AG09319 (cell line): ENCODE results near the gene CYP17A1.
"Not testable (repeated sequence)": the region's sequence is repeated elsewhere in the genome, so short reads cannot be mapped to it uniquely, and the experiment has no call there.

ENCODE experiments used
- DNase-seq: peaks from one replicate; pipeline ENCODE4 v3.0.0-alpha.2; 2010; ENCODE audit warnings: low read depth; ENCODE audit errors: extremely low read depth
- TF ChIP-seq, protein P1 (sequence below): IDR thresholded peaks from 2 replicates; pipeline ENCODE4 v1.5.1; 2011; ENCODE audit warnings: low read depth, mild to moderate bottlenecking, inconsistent platforms, low read length, moderate library complexity

Gene CYP17A1

DNA sequence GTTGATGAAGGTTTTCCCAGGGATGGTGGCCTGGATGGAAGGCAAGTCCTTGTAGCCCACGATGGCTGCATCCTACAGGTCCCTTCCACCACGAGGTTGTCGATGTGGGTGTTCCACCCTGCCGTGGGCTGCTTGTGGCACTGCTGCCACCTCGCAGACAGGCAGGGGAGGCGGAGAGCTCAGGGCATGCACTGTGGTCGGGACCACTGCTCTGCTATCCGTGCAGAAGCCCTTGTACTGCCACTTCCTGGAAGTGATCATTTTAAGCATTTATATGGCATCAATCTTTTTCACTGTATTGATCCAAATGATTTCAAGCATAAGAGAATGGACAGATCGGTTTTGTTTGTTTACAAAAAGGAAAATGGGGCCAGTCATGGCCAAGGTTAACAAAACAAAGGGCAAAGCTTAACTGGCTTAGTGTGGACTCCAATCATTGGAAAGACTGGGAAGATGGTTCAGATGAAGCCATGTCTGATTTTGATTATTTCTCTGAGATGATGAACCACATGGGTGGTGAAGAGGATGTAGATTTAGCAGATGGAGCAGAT is 8.2 kb upstream of the CYP17A1 start:
- TF ChIP-seq, protein P1, sequence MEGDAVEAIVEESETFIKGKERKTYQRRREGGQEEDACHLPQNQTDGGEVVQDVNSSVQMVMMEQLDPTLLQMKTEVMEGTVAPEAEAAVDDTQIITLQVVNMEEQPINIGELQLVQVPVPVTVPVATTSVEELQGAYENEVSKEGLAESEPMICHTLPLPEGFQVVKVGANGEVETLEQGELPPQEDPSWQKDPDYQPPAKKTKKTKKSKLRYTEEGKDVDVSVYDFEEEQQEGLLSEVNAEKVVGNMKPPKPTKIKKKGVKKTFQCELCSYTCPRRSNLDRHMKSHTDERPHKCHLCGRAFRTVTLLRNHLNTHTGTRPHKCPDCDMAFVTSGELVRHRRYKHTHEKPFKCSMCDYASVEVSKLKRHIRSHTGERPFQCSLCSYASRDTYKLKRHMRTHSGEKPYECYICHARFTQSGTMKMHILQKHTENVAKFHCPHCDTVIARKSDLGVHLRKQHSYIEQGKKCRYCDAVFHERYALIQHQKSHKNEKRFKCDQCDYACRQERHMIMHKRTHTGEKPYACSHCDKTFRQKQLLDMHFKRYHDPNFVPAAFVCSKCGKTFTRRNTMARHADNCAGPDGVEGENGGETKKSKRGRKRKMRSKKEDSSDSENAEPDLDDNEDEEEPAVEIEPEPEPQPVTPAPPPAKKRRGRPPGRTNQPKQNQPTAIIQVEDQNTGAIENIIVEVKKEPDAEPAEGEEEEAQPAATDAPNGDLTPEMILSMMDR = no peak
- no peak for DNase-seq

DNA sequence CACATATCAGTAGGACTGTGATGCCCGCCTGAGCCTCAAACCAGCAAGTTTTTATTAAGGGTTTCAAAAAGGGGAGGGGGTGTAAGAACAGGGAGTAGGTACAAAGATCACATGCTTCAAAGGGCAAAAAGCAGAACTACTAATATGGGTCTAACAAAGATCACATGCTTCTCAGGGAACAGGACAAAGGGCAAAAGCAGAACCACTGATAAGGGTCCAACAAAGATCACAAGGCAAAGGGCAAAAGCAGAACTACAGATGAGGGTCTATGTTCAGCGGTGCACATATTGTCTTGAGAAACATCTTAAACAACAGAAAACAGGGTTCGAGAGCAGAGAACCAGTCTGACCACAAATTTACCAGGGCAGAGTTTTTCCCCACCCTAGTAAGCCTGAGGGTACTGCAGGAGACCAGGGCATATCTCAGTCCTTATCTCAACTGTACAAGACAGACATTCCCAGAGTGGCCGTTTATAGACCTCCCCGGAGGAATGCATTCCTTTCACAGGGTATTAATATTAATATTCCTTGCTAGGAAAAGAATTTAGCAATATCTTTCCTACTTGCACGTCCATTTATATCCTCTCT is 7.1 kb upstream of the CYP17A1 start:
- DNase-seq = not testable (repeated sequence)

DNA sequence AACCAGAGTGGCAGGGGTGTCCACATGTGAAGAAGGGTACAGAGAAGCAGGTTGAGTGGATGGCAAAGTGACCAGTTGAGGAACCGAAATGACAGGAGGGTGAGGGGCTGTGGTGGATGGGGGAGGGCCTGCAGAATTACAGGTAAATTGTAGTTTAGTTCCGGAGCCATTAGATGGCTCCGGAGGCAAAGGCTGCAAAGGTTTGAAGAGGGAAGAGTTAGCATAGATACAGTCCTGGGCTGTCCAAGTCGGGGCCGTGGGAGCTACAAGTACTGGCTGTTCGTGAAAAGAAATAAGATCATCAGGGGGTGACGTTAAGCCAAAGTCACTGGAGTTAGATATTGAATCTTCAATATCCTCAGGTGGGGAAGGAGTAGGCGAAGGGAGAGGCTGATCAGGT is 5.9 kb upstream of the CYP17A1 start:
- not testable (repeated sequence) for DNase-seq

DNA sequence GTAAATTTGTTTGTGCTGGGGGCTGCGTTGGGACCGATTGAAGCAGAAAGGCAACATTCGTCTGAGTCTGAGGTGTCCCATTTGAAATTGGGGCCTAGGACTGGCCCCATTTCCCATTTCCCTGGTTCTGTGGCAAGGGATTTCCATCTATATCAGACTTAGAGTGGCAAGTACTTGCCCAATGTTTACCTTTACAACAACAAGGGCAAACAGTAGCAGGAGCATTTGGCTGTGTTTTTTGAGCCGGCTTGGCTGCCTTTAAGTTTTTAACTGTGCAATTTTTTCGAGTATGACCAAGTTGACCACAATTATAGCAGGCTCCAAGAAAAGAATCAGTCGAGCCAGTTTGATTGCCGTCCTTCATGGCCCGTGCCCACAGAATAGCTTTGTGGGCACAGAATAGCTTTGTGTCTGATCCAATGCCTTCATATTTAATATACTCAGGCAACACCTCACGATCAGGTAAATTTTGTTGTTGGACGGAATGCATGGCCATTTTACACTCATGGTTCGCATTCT is 4.7 kb upstream of the CYP17A1 start:
- TF ChIP-seq, protein P1 = no peak
- DNase-seq = no peak

DNA sequence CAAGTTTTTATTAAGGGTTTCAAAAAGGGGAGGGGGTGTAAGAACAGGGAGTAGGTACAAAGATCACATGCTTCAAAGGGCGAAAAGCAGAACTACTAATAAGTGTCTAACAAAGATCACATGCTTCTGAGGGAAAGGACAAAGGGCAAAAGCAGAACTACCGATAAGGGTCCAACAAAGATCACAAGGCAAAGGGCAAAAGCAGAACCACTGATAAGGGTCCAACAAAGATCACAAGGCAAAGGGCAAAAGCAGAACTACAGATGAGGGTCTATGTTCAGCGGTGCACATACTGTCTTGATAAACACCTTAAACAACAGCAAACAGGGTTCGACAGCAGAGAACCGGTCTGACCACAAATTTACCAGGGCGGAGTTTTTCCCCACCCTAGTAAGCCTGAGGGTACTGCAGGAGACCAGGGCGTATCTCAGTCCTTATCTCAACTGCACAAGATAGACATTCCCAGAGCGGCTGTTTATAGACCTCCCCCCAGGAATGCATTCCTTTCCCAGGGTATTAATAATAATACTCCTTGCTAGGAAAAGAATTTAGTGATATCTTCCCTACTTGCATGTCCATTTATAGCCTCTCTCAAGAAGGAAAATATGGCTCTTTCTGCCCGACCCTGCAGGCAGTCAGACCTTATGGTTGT is 1.2 kb upstream of the CYP17A1 start:
- not testable (repeated sequence) for DNase-seq

DNA sequence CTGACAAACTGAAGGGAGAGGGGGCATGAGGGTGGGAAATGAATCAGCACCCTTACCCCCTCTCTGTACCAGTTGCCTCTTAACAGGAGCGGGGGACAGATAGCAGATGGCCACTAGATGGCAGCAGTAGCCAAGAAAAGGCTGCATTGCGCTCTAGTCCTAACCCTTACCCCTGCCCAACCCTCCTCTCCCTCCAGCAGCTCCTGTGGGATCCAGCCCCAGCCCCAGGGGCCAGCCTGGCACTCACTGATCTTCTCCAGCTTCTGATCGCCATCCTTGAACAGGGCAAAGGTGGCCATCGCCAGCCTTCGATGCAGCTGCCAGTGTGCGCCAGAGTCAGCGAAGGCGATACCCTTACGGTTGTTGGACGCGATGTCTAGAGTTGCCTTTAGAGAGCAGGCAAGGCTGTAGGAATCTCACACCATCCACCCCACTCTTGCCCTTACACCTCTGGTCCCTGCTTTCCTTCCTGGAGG is 2.2 kb downstream of the CYP17A1 start:
- TF ChIP-seq, protein P1 = peak; percentile 82

DNA sequence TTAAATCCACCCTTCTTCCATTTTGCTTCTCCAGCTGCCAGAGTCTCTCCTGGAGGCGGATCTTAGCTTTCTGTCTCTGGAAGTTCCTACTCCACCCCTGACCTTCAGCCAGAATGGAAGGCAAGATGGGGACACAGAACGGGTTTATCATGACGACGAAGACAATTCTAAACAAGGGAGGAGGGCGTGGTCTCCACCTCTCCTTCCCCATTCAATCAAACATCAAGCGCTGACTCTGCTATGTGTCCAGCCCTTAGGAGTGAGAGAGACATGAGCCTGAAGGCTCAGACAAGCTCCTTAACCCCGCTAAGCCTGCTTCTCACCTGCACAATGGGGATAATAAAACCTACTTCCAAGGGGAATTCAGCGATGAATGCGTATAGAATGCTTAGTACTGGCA is 3.1 kb downstream of the CYP17A1 start:
- TF ChIP-seq, protein P1 = no peak
- no peak for DNase-seq

More for the DNA sequence above, 2.2 kb downstream of the CYP17A1 start:
- peak; percentile 51 for DNase-seq

DNA sequence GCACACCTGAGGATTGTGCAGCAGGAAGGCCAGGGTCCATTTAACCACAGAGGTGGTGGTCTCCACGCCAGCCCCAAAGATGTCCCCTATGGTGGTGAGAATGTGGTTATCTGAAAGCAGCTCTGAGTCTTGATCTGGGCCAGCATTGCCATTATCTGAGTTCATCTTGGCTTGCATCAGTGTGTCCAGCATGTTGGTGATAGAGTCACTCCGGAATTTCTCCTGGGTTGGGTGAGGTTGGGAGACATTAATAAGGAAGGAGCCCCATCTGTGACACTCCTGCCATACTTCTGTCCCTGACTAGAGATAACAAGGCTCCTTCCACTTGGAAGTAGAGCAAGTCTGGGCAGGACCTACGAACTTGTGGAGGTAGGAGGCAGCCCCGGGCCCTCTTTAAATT is 4.2 kb downstream of the CYP17A1 start:
- TF ChIP-seq, protein P1 = no peak
- DNase-seq = no peak

DNA sequence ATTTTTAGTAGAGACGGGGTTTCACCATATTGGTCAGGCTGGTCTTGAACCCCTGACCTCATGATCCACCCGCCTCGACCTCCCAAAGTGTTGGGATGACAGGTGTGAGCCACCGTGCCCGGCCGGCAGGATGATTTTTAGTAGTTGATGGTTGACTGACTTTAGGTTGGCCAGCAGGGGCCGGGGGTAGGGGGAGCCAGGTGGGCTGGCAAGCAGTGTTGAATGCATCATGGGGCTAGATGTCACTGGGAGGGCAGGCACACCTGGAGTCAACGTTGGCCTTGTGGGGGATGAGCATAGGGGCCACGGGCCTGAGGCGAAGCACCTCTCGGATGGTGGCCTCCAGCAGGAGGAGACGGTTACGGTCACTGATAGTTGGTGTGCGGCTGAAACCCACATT is 5.0 kb downstream of the CYP17A1 start:
- TF ChIP-seq, protein P1 = no peak
- DNase-seq = no peak
